Common myeloid progenitor, CD34-positive (primary cell): ENCODE data around the gene MAPK12.
A peak's percentile ranks its signal among the peaks of the same experiment; 100 is the strongest.

ENCODE experiments used
- CTCF ChIA-PET: fragments of 350-600 bp; sonication (Branson Sonifier 250); formaldehyde crosslinking; loops from one replicate; lab custom pipeline; 2021; ENCODE audit warnings: antibody characterized with exemption; lab: Charles Lee
- POLR2A ChIA-PET: fragments of 350-600 bp; sonication (Branson Sonifier 250); formaldehyde crosslinking; loops from one replicate; lab custom pipeline; 2021; ENCODE audit warnings: antibody characterized with exemption; lab: Charles Lee
- DNase-seq, 3 donors: peaks; one replicate each; pipeline versions ENCODE4 v3.0.0 to v3.0.0-alpha.2; 2013
- H3K27ac ChIP-seq, 2 experiments: 1 replicate in 1 of 2; 2 replicates in 1 of 2; pipeline ENCODE4 v1.7.0; 2013; ENCODE audit warnings: inconsistent platforms in 2 of 2, low read length in 2 of 2, mild to moderate bottlenecking in 2 of 2, low read depth in 1 of 2, moderate library complexity in 1 of 2; ENCODE audit not compliant: severe bottlenecking in 2 of 2, insufficient read depth in 1 of 2, poor library complexity in 1 of 2
- H3K27me3 ChIP-seq, 5 experiments: replicated peaks in 2 of 5; 1 replicate in 3 of 5; 2 replicates in 2 of 5; pipeline versions ENCODE4 v1.6.1 to v1.7.0; 2013; ENCODE audit warnings: low read length in 4 of 5, mild to moderate bottlenecking in 2 of 5, moderate library complexity in 2 of 5, inconsistent platforms in 1 of 5; ENCODE audit not compliant: insufficient read depth in 5 of 5, control insufficient read depth in 4 of 5
- H3K36me3 ChIP-seq, 4 experiments: 1 replicate in 2 of 4; 2 replicates in 2 of 4; pipeline versions ENCODE4 v1.6.1 to v1.7.0; 2013; ENCODE audit warnings: low read length in 3 of 4, control low read depth in 1 of 4, mild to moderate bottlenecking in 1 of 4; ENCODE audit not compliant: control insufficient read depth in 4 of 4, insufficient read depth in 4 of 4
- H3K4me1 ChIP-seq, 4 experiments: 1 replicate in 3 of 4; 2 replicates in 1 of 4; pipeline versions ENCODE4 v1.6.1 to v1.7.1; 2013; ENCODE audit warnings: low read length in 3 of 4, mild to moderate bottlenecking in 3 of 4, control low read depth in 1 of 4, inconsistent platforms in 1 of 4, moderate library complexity in 1 of 4; ENCODE audit not compliant: control insufficient read depth in 4 of 4, insufficient read depth in 4 of 4; ENCODE audit errors: control extremely low read depth in 1 of 4
- H3K4me3 ChIP-seq, 7 experiments: 1 replicate in 4 of 7; 2 replicates in 3 of 7; pipeline versions ENCODE4 v1.5.1 to v1.7.0; 2013; ENCODE audit warnings: mild to moderate bottlenecking in 7 of 7, low read length in 6 of 7, moderate library complexity in 6 of 7, inconsistent platforms in 2 of 7, low read depth in 2 of 7, control low read depth in 1 of 7; ENCODE audit not compliant: insufficient read depth in 4 of 7, control insufficient read depth in 1 of 7; ENCODE audit errors: extremely low read depth in 1 of 7
- H3K9me3 ChIP-seq, 5 experiments: 1 replicate in 4 of 5; 2 replicates in 1 of 5; pipeline versions ENCODE4 v1.6.1 to v1.7.1; 2013; ENCODE audit warnings: low read length in 4 of 5, mild to moderate bottlenecking in 2 of 5, inconsistent platforms in 1 of 5, low read depth in 1 of 5, moderate library complexity in 1 of 5; ENCODE audit not compliant: control insufficient read depth in 4 of 5, insufficient read depth in 2 of 5; ENCODE audit errors: control extremely low read depth in 1 of 5
- WGBS: methylation state at CpG from one replicate; pipeline ENCODE4 v1.1.5; 2013; ENCODE audit not compliant: insufficient coverage; 5-methylcytosine and 5-hydroxymethylcytosine counted together

Gene MAPK12

DNA sequence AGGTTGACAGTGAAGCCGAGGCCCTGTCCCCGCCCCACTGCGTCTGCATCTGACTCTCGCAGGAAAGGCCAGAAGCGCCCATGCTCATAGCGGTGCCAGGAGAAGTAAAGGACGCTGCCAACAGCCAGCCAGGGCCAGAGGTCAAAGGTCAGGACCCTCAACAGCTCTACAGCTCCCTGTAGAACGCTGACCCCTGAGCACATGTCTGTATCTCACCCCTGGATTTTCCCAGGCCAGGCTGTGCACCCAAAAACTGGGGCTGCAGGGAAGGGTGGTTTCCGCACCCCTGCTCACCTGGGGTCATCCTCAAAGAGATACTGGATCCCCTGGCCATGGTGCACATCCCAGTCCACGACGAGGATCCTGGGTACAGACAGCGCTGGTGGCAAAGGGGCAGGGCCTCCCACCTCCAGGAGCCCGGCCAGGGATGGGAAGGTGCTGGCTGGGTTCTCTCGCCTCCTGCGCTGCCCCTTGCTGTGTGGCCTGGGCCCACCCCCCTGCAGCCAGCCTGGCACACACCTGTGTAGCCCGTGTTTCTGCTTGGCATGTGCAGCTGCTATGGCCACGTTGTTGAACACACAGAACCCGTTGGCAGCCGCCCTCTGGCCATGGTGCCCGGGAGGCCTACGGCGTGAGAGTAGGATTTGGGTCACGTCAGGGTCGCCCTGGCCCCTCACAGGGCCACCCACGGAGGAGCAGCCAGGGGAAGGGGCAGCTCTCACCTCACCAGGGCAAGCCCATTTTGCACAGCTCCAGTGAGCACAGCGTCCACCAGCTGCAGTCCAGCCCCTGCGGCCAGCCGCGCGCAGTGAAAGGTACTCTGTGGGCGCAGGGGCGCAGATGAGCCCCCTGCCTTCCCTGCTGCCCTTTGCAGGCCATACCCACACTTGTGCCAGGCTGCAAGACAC lies 11.9 kb downstream of the MAPK12 start:
- peaks cover 0 to 36% (median 28%) of the 10 kb centered on the region in 4 experiments for H3K36me3 ChIP-seq
- ChIA-PET POLR2A (no interaction called here), CTCF (interaction anchor here (1.2 to 4.0 kb wide), 6 partner anchors 8 to 92 kb away, joined by 3 to 31 read pairs (median 14); no protein-coding TSS in a partner anchor)
- no peak for DNase-seq
- H3K4me1 ChIP-seq: peaks cover 0 to 43% (median 36%) of the 10 kb centered on the region in 4 experiments
- 96% methylated on average over 29 of the region's 32 CpGs for WGBS
- H3K27ac ChIP-seq: peak overlapping the region in 1 of 2 experiments; percentile 49
- H3K27me3 ChIP-seq: no peaks in the 10 kb centered on the region
- peak overlapping the region in 5 of 7 experiments; percentile 71 to 90 (median 82) for H3K4me3 ChIP-seq
- no peaks in the 10 kb centered on the region for H3K9me3 ChIP-seq

DNA sequence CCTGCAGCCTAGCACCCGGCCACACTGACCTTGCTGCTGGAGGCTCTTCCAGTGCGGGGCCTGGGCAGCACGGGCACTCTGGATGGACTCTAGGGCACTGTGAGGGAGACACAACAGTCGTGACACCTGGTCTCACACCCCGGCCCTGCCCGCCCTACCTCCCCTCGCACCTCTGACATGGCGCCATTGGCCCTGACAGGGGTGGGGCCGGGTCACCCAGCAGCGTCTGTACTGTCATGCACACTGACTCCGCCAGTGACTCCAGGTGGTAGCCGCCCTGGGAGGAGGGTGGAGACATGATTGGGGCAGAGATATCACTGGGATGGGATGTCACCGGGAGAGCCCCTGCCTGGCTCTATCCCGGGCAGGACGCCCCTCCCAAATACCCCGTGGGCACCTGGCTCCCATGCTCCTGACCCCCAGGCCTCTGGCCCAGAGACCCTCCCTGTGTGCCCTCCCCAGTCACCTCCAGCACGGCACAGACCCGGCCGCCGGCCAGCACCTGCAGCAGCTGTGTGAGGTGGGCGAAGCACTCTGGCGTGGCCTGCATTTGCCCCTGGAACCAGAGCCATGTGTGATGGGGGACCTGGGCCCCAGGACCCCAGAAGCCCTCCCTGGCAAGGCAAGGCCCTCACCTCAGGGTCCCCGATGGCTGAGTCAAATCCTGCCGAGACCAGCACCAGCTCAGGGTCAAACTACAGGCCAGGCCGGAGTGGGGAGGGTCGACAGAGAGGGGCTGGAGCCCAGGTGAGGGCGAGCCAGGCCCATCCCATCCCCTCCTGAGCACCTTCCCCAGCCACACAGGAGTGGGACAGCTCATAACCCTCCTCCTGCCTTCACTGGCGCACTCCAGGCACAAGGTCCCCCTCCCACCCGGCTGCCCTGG lies 13.0 kb downstream of the MAPK12 start:
- ChIA-PET CTCF (interaction anchor here (1.2 kb wide), 1 partner anchor 11 kb away, joined by 3 read pairs; no protein-coding TSS in a partner anchor), POLR2A (no interaction called here)
- Histone ChIP-seq H3K4me1 (peaks cover 0 to 54% (median 46%) of the 10 kb centered on the region in 4 experiments), H3K9me3 (no peaks in the 10 kb centered on the region), H3K4me3 (no peak overlapping the region), H3K27ac (no peak overlapping the region), H3K36me3 (peaks cover 0 to 36% (median 23%) of the 10 kb centered on the region in 4 experiments), H3K27me3 (no peaks in the 10 kb centered on the region)
- WGBS: 98% methylated on average over 18 of the region's 29 CpGs
- no peak for DNase-seq

DNA sequence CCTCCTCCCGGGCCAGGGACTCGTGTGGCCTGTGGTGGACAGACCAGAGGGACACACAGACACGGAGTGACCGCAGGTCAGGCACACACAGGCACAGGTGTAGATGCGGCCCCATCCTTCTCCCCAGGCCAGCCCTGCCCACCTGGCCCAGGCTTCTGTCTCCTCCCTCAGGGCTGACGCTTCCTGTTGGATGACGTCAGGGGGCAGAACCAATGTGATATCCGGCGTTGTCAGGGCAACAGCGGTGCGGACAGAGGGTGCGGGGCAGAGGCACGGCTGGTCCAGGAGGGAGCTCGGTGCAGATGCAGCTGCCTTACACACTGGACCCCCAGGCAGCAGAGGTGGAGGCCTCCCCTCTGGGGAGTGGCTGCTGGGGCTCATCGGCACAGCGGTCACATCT lies 13.7 kb downstream of the MAPK12 start:
- Histone ChIP-seq H3K27ac (no peak overlapping the region), H3K4me1 (peaks cover 0 to 60% (median 52%) of the 10 kb centered on the region in 4 experiments), H3K9me3 (no peaks in the 10 kb centered on the region), H3K4me3 (no peak overlapping the region), H3K36me3 (peaks cover 0 to 31% (median 23%) of the 10 kb centered on the region in 4 experiments), H3K27me3 (no peaks in the 10 kb centered on the region)
- peak in 2 of 3 donors; percentile 41 to 49 for DNase-seq
- WGBS: 79% methylated on average over 15 of the region's 16 CpGs
- CTCF ChIA-PET: no interaction called here
- POLR2A ChIA-PET: interaction anchor here (0.6 kb wide), 1 partner anchor 24 kb away, joined by 5 read pairs; no protein-coding TSS in a partner anchor

DNA sequence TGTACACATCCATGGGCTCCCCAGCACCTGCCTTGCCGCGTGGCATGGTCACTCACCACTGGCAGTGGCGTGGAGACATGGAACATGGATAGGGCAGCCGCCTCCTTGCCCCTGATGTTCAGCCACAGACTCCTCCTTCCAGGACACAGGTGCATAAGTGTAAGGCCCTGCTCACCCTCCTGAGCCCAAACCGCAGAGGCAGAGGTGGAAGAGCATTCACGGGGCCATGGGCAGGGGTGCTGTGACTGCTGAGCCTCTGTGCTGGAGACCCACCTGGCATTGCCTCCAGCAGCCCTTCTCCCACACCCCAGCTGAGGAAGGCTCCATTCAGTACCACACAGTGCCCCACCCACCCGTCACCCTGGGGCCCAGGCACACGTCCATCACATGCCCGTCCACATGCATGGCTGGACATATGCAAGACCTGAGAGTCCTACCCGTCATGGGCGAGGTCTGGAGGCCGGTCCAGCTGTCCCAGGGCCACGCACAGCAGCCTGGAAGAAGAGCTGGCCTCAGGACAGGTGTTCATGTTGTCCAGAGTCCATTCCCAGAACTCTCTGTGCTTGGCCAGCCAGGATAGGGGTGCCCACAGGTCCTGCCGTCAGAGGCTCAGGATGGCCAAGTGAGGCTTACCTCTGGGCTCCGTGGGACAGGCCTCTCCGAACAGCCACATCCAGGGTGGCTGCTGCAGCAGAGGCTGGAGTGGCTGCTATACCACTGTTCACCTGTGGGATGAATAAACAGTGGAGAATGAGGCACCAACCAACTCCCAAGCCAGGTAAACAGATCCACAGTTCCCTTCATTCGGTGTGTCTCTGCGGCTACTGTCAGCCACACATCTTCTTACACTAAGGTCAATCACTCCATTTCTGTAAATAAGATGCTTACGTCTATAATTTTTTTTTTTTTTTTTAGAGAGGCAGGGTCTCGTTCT lies 15.0 kb downstream of the MAPK12 start:
- H3K27me3 ChIP-seq: no peaks in the 10 kb centered on the region
- DNase-seq: peak in 1 of 3 donors; percentile 22
- peak overlapping the region in 1 of 2 experiments; percentile 95 for H3K27ac ChIP-seq
- ChIA-PET POLR2A (interaction anchor here (0.7 kb wide), 1 partner anchor 287 kb away, joined by 4 read pairs; no protein-coding TSS in a partner anchor), CTCF (interaction anchor here (0.6 to 1.3 kb wide), 2 partner anchors 95 to 374 kb away, joined by 3 to 5 read pairs; no protein-coding TSS in a partner anchor)
- H3K9me3 ChIP-seq: no peaks in the 10 kb centered on the region
- 94% methylated on average over 16 of the region's 20 CpGs for WGBS
- peaks cover 4 to 66% (median 56%) of the 10 kb centered on the region in 4 experiments for H3K4me1 ChIP-seq
- H3K36me3 ChIP-seq: peaks cover 0 to 28% (median 23%) of the 10 kb centered on the region in 4 experiments
- H3K4me3 ChIP-seq: peak overlapping the region in 1 of 7 experiments; percentile 99

GRCh38 chr22:50245214-50246072 lies 16.0 kb downstream of the MAPK12 start:
- Histone ChIP-seq H3K36me3 (peaks cover 0 to 28% (median 24%) of the 10 kb centered on the region in 4 experiments), H3K27me3 (no peaks in the 10 kb centered on the region), H3K4me1 (peaks cover 4 to 62% (median 52%) of the 10 kb centered on the region in 4 experiments), H3K4me3 (peak overlapping the region; percentile 85 to 100 (median 97)), H3K27ac (peak overlapping the region; percentile 91 to 95), H3K9me3 (no peaks in the 10 kb centered on the region)
- WGBS: 28% methylated on average over 26 of the region's 53 CpGs
- ChIA-PET POLR2A (no interaction called here), CTCF (interaction anchor here (0.6 to 1.3 kb wide), 2 partner anchors 96 to 375 kb away, joined by 3 to 5 read pairs; no protein-coding TSS in a partner anchor)
- DNase-seq: no peak
